Measurements from ENCODE around the gene RS1.

Gene RS1

DNA sequence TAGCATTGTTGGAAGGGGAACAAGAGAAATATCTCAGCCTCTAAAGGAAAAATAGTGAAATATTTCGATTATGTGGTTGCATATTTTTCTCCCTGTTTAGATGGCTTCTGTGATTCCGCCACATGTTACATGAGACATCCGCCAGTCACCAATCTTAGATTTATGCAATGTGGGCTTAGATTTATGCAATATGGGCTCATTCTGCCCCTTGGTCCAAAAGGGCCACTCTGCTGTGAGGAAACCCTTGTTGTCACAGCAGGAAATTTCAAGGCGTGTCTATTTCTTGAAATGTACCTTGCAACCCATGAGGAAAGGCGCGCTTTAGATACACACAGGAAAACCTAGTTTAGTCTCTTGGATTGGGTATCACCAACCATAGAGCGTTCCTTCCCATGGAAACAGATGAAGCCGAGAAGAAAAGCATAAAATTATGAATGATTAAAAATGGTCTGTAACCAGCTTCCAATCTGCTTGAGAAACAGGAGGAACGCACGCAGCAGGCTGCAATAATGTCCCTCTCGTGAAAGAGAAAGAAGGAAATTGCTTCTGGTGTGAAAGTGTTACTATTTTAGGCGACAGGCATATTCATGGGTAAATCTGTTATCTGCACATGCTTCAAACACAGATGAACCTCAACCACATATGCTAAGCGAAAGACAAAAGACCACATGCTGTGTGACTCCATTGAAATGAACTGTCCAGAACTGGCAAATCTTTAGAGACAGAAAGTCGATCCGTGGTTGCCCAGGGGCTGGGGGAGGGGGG lies 3.7 kb downstream of the RS1 start:
- DNase-seq, result peak; percentile 65

GRCh38 chrX:18666614-18667013 lies 5.3 kb downstream of the RS1 start:
- no peak for DNase-seq

GRCh38 chrX:18664947-18665346 lies 7.0 kb downstream of the RS1 start:
- no peak for DNase-seq

DNA sequence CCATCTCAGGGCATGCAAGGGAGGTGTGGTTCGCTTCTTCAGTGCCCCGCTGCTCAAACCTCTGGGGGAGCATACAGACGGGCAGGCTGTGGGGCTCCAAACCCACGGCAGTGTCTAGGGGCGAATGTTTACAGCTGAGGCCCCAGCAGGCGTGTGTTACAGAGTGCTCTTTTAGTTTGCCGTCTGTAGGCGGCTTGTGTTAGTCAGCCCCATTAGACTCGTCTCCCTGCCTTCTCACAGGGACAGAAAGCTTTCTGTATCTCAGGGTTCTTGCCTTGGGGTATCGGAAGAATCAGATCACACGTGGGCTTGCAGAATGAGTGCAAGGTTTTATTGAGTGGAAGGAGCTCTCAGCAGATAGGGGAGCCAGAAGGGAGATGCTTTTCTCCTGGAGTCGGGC lies 10.6 kb downstream of the RS1 start:
- DNase-seq, result no peak

DNA sequence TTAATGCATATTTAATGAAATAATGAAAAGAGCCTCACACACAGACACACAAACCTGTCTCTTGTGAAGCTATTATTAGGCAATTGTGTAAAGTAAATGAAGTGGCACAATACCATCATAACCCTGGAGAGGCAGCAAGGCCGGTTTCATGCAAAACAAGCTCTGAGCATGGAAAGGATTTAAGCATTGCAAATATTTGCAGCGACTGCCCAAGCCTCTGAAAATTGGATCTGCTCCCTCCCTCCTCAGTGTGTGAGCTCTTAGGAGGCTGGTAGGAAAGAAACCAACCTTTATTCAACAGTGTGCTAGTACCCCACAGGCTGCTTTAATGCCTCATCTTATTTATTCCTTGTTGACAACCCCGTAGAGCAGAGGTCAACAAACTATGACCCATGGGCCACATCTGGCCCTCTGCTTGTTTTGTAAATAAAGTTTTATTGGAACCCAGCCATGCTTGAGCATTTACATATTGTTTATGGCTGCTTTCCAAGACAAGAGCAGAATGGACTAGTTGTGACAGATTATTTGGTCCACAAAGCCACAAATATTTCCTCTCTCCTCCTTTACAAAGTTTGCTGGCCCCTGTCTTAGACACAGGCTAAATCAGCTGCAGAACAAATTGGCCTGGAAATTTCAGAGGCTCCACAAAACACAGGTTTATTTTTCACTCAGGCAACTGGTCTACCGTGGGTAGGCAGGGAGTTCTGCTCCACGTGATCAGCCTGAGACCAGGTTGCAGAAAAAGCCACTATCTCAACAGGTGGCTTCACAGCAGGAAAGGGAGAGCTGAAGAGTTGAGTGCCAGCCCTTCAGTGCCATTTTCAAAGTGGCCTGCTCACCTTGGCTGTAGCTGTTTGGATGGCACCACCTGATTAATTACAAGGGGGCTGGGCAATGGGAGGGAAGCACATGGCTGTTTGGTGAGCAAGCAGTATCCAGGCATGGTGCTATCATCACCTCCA lies 16.8 kb downstream of the RS1 start:
- no peak for DNase-seq

GRCh38 chrX:18652636-18653035 lies 19.3 kb downstream of the RS1 start:
- DNase-seq, result no peak

DNA sequence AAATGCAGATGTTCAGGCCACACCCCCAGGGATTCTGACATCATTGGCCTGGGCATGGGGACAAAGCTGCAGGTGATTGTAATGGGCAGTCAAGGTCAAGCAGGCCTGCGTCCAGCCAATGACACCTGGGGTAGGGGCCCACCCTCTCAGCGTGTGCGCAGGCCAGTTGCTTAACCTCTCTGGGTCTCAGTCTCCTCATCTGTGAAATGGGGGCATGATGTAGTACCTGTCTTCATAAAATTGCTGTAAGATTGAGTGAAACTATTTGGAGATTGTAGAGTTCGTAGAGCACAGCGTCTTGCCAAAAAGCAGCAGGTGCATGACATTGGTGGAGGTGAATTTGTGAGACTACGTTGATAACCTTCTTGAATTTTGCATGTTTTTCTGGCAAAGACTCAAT lies 21.2 kb downstream of the RS1 start:
- DNase-seq, result no peak

DNA sequence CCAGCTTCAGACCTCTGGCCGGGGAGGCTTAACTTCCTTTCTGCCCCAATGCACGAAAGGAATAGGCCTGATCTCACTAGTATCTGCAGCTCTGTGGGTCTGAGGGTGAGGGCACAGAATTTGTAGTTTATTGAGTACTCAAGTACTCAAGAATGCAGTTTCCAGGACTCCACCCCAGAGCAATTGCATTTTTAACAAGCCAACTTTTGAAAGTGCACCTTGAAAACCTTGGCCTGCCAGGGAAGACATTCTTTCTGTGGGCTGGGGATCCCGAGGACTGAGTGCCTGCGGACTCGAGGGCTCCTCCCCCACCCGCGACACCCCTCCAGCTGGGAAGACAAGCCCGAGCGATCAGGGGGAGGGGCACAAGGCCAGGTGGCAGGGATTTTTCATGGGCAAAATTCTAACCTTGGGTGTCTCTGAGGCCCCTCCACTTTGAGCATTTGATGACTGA lies 22.4 kb downstream of the RS1 start:
- no peak for DNase-seq

GRCh38 chrX:18647621-18648020 lies 24.3 kb downstream of the RS1 start:
- no peak for DNase-seq

DNA sequence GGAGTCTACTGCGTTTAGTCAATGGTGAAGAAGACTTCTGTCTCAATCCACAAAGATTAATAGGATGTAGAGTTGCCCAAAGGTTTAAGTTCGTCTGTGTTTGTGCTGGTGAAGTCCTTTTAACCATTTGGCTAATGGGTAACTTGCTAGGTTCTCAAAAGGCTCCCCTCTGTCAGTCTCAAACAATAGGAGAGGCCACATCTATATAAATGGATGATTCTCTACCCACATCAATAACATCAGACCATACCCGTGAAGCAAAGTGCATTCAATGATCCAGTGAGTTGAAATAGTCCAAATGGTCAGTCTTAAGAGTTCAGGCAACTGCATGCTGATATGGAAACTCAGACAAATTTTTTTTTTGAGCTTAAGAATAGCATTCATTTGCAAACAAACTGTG lies 28.1 kb downstream of the RS1 start:
- DNase-seq, result no peak

- no peak for DNase-seq
Measured at GRCh38 chrX:18643243-18643642, 28.7 kb downstream of the RS1 start.

- peak; percentile 18 for DNase-seq
Measured at GRCh38 chrX:18640686-18641085, 31.2 kb downstream of the RS1 start.

- no peak for DNase-seq
Measured at GRCh38 chrX:18639280-18639679, 32.6 kb downstream of the RS1 start.

GRCh38 chrX:18638398-18638797 lies 33.5 kb downstream of the RS1 start:
- DNase-seq, result no peak

DNA sequence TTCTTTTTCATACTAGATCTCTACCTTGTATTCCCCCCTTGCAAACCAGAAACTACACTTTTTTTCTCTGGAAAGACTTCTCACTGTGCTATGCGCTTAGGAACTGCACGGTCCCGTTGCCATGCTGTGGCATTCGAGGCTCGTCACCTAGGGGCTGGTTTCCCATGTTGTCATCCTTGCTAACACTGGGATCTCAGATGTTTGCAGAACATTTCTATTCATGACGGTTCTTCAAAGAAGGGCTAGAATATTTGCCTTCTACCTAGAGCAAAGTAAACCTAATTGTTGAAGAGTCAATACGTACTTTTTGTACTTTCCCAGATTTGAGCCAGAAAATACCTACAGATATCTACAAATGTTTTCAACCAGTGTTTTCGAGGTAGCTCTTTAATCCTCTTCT lies 41.0 kb downstream of the RS1 start:
- no peak for DNase-seq

GRCh38 chrX:18624599-18624998 lies 47.3 kb downstream of the RS1 start:
- DNase-seq, result no peak

- no peak for DNase-seq
Measured at GRCh38 chrX:18620349-18620748, 51.6 kb downstream of the RS1 start.

- DNase-seq, result no peak
Measured at GRCh38 chrX:18619288-18619687, 52.6 kb downstream of the RS1 start.

GRCh38 chrX:18617407-18617750 lies 54.5 kb downstream of the RS1 start:
- DNase-seq, result no peak

DNA sequence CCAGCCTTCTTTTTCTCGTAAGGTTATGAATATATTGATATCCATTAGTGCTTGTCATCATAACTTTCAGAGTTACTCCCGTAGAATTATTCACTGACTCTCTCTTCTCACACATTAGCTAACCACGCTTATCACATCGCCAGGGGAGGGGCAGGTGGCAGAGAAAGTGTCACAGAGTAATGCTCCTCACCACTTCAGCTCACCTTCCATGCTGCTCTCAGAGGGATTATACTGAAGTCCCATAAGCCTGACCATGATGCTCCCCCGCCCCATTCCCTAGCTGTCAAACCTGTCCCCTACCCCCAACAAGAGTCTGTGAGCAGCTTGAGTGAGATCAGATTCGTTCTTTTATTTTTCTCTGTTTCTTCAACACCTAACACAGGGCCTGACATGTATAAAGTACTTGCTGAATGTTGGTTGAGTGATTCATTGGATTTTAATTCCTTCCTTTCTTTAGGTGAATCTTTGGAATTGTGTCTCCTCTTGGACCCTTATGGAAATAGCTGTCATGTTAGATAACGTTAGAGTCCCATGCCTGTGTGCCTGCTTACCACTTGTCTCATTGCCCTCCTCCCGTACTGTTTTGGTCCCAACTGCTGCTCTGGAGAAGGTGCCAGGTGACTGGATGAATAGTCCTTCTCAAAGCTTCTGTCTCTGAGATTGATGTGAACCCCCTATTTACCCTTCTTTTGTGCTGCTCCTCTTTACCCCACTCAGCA lies 55.1 kb downstream of the RS1 start:
- DNase-seq, result no peak

- no peak for DNase-seq
Measured at GRCh38 chrX:18613930-18614639, 57.8 kb downstream of the RS1 start.

DNA sequence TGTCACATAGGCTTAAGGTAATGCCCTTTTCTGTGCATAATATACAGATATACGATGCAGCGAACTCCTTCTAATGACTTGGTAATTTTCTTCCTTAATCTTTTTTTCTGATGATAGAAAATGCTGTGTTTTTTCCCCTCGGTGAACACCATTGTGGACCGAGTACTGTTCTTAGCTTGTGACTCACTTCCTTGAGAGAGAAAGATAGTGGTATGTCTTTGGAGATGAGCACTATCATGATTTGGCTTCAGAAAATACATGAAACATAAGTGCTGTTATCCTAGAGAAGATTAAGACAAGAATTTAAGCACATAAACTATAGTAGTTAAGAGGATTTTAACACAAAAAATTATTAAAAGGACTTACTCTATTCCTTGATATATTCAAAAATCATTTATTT lies 63.9 kb downstream of the RS1 start:
- no peak for DNase-seq

- DNase-seq, result no peak
Measured at GRCh38 chrX:18598413-18598812, 73.5 kb downstream of the RS1 start.

Data from eye (tissue), 1 donor.